T1000 (cell line): ENCODE results near the gene C19orf53.
"Not testable (repeated sequence)": the region's sequence is repeated elsewhere in the genome, so short reads cannot be mapped to it uniquely, and the experiment has no call there.

Experiments
- DNase-seq: peaks from one replicate; lab custom pipeline; 2025; ENCODE audit warnings: mixed read lengths; lab: John Stamatoyannopoulos, UW

The C19orf53 gene

DNA sequence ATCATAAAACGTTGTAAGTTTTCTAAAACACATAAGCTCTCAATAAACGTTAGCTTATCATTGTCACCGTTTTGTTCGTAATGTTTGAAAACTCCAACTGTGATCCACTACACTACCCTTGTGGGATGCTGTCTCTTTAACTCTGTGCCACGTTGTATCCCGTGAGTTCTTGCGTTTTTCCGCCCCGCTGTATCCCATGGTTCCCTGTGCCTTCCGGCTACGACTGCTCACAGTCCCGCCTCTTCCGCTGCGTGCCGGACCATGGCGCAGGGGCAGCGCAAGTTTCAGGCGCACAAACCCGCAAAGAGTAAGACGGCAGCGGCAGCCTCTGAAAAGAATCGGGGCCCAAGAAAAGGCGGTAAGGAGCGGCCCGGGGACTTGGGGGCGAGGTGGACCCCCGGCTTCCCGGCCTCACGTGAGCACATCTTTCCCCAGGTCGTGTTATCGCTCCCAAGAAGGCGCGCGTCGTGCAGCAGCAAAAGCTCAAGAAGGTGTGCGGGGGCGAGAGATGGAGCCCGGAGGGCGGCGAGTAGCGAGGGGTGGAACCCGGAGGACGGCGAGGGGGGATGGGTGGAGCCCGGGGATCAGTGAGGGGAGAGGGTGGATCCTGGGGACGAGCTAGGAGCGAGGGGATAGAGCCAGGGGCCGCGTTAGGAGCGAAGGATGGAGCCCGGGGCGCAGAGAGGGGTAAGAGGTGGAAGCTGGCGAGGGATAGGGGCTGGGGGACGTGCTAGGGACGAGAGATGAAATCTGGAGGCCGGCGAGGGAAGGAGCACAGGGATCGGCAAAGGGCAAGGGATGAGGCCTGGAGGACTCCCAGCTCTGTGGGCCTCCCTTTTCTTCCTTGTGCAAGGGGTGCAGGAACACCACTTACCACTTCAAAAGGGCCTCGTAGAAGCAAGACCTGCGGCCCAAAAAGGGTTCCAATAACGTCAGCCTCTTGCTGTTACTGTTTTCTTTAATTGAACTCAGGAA, at the start of gene C19orf53:
Gene C19orf53, plus strand, starts transcription at position 240 of the 975 bp plus-strand sequence. Its CDS starts 22 bp downstream, at position 262.
- peak; percentile 65 for DNase-seq

DNA sequence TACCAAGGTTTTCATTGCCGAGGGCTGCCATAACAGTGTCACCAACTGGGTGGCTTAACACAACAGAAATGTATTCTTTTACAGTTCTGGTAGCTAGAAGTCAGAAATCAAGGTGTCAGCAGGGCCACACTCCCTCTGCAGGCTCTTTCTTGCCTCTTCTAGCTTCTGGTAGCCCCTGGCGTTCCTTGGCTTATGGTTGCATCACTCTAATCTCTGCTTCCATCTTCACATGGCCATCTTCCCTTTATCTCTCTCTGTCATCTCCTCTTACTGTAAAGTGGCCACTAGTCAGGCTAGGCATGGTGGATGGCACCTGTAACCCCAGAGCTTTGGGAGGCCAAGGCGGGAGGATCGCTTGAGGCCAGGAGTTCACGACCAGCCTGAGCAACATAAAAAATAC, 47.9 kb upstream of the C19orf53 start:
- DNase-seq = no peak

DNA sequence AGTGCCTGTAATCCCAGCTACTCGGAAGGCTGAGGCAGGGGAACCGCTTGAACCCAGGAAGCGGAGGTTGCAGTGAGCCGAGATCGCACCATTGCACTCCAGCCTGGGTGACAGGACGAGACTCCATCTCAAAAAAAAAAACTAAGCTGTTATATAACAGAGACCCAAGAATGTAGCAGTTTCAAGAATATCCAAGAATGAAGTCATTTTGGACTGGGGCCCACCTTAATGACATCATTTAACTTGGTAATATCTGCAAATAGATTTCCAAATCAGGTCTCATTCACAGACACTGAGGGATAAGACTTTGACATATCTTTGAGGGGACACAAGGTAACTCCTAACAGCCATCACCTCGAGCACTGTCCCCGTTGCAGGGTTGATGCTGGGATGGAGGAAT, 46.5 kb upstream of the C19orf53 start:
- DNase-seq = no peak

DNA sequence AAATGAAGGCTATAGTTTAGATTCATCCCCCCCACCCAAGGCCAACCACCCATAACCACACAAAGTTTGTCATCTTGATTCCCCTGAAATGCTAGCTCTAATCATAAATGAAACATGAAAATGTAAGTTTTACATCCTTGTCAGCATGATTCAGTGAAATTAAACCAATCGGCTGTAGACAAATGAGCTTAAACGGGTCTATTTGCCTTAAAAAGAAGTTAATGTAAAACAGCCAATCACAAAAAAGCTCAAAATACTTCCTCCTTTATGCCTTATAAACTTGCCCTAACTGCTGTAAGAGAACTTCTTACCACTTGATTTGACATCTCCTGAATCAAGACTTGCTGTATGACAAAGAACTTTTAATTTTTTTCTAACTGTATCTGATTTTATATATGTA, 44.4 kb upstream of the C19orf53 start:
- no peak for DNase-seq

DNA sequence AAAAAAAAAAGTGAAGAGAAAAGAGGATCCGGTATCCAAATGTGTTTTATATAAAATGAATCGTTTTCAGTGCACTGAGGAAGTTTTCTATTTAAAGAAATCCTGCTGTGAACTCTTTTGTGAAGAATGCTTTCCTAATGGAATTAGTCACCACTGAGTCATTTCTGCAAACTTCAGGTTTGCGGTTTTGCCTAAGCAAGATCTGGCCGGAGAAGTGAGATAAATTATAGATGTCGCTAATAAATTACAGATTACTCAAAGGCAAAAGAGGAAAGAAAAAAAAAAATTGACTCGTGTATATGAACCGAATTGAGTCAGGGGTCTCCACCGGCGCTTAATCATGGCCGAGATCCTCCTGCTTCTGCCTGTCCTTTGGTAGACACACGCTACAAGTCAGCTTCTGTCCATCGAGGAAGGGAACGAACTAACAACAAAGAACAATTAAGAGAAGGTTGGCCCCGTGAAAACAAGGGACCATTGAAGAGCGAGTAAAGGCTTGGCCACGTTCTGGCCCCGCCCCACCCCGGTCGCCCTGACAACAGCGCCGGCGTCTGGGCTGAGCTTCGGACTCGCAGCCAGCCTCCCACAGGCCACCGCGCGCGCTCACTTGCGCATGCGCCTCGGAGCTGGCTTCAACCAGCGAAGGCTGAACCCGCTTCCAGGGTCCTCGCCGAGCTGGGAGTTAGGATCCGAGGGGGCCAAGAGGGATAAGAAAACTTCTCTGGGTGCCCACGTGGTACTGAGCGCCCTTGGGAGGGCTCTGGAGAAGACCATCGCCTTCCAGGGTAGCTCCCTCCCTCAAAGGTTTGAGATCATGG, 42.9 kb upstream of the C19orf53 start:
- DNase-seq = peak; percentile 84

DNA sequence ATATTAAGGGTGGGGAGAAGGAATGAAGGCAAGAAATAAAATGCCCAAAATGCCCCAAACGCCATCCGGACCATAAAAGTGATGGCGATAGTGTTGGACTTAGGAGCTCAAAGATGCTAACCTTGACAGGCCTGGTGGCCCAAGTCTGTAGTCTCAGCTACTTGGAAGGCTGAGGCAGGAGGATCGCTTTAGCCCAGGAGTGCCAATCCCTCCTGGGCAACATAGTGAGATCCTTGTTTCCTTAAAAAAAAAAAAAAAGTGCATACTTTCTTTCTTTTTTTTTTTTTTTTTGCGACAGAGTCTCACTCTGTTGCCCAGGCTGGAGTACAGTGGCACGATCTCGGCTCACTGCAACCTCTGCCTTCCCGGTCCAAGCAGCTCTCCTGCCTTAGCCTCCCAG, 41.9 kb upstream of the C19orf53 start:
- DNase-seq = no peak

DNA sequence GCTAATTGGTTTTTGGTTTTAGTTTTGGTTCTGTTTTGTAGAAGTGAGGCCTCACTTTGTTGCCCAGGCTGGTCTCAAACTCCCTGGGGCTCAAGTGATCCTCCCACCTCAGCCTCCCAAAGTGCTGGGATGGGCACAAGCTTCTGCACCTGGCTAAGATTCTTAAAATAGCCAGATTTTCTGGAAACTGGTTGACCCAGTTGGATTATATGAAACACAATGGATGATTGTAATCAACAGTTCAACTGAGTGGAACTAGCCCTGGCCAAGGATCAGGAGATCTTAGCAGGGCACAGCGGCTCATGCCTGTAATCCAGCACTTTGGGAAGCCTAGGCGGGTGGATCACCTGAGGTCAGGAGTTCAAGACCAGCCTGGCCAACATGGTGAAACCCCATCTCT, 39.5 kb upstream of the C19orf53 start:
- DNase-seq = no peak

DNA sequence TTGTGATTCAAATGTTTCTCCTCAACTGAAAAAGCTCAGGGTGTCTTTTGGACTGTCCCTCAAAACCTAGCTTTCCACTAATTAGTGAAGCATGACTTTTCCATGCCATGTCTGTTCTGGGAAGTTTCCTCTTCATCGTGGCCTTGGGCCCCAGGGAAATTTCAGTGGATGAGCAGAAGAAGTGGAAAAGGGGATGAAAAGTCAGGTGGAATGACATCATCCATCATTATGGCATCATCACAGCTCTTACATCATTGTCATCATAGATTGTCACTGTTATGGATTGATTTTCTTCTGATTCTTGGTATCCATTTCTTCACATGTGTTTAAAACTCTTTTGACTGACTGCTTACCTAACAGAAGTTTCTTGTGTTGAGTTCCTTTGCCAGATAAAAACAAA, 36.2 kb upstream of the C19orf53 start:
- no peak for DNase-seq

DNA sequence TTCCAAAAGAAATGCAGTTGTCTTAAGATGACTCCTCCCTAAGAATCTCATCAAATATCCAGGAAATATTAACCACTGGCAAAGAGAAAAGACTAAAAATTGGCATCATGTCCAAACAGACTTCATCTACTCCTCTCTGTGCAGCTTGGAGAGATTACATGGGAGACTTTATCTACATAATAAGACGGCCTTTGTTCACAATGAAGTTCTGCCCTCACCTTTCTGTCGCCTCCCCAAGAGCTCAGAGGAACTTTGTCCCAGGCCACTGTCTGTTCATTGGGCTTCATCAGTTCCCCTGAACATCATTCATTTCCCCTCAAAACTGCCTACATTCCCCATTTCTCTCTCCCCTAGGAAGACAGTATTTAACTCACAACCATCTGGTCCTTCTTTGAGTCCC, 32.4 kb upstream of the C19orf53 start:
- DNase-seq = no peak

DNA sequence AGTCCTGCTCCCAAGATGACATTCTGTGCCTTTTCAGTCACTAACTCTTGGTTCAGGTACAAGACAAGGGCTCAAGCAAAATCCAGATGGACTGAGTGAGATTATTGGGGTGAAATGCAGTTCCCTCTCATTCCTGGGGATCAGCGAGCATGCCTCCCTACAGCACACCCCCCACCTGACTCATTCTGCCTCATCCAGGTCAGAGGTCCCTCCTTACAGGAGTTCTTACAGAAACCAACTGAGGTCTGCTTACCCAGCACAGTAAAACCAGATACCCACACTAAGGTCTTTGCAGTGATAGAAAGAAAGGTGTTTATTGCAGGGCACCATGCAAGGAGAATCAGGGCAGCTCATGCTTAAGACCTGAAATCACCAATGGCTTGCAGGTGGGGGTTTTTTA, 31.5 kb upstream of the C19orf53 start:
- DNase-seq = no peak

DNA sequence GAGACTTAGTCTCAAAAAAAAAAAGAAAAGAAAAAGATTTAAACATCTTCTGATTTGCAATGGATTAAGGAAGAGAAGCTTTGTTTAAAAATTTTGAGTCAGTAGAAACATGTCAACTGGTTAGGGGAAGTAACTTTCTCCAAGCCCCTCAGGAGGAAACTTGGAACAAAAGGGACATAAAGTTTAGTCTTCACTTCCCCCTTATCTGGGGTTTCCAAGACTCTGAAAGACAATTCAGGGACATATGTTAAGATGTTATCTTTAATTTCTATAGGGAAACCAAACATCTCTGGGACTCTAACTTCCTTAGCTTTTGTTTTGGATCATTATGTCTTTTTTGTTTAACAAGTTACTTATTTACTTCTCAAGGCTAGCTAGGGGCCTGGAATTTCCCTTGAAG, 30.1 kb upstream of the C19orf53 start:
- DNase-seq = no peak

DNA sequence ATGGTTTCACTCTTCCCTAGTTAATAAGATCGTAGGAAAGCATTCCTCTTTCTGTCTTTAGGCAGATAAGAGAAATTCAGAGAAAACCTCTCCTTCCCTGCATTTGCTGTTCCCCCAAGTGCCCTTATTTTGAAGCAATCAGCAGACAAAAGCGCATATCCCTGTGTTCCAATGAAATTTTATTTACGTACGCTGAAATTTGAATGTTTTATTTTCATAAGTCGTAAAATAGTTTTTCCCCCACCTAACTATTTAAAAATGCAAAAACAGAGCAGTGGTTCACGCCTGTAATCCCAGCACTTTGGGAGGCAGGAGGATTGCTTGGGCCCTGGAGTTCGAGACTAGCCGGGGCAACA, 27.2 kb upstream of the C19orf53 start:
- no peak for DNase-seq

DNA sequence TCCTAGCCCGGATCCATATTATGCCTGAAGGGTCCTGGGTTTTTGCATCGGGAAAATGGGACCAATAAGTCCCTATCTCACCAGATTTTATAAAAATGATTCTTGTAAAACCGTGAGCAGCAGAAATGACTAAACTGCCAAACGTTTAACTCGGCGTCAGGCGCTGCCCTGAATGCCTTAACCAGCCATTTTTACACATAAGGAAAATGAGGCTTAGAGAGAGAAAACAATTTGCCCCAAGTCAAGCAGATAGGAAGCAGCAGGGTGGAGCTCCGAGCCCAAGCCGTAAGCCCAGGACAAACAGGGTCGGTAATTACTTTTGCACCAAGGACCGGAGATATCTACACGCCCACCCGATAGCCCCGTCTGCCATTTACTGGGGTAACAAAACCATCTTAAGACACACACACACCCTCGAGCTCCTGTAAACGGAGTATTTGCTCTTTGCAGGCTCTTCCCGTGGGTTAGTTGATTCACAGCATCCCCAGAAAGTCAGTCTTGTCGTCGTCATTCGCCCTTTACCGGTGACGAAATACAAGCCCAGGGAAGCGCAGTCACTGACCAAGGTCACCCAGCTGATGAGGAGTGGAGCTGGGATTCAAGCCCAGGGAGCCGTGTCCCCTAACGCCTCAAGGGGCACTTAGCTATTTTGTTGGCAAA, 26.0 kb upstream of the C19orf53 start:
- DNase-seq = no peak

DNA sequence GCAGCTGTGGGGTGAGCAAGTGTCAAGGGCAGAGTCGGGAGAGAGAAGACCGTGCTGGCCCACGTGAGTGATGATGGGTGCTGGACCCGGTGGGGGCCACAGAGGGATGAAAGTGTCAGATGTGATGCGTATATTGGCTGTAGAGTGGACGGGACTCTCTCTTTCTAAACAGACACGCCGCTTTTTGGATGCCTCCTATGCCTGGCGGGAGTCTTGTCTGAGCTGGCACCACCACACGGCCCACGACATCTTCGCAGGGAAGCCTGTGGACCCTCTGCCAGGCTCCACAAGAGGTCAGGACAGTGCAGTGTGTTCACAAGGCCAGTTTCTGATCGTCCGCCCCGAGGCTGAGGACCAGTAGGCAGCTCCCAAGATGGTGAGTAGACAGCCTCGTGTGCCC, 22.8 kb upstream of the C19orf53 start:
- DNase-seq = no peak

DNA sequence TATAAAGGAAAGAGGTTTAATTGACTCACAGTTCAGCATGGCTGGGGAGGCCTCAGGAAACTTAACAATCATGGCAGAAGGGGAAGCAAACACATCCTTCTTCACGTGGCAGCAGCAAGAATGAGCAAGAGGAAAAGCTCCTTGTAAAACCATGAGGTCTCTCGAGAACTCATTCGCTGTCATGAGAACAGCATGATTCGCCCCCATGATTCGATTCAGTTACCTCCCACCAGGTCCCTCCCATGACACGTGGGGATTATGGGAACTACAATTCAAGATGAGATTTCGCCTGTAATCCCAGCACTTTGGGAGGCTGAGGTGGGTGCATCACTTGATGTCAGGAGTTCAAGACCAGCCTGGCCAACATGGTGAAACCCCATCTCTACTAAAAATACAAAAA, 20.6 kb upstream of the C19orf53 start:
- not testable (repeated sequence) for DNase-seq

DNA sequence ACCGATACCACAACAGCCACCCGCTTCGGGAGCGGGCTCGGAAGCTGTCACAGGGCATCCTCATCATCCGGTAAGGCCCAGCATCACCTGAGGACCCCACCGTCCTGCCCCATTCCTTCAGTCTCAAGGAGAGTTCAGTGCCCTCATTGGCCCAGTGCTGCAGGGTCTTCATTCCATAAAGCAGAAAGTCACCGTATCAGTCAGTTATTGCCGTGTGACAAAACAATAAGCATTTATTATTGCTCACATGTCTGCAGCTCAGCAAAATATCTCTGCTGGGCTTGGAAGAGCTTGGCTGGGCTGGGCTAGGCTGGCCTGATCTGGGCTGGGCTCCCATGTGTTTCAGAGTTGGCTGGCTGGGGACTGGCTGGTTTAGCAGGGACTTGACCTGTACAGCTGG, 18.0 kb upstream of the C19orf53 start:
- DNase-seq = no peak

DNA sequence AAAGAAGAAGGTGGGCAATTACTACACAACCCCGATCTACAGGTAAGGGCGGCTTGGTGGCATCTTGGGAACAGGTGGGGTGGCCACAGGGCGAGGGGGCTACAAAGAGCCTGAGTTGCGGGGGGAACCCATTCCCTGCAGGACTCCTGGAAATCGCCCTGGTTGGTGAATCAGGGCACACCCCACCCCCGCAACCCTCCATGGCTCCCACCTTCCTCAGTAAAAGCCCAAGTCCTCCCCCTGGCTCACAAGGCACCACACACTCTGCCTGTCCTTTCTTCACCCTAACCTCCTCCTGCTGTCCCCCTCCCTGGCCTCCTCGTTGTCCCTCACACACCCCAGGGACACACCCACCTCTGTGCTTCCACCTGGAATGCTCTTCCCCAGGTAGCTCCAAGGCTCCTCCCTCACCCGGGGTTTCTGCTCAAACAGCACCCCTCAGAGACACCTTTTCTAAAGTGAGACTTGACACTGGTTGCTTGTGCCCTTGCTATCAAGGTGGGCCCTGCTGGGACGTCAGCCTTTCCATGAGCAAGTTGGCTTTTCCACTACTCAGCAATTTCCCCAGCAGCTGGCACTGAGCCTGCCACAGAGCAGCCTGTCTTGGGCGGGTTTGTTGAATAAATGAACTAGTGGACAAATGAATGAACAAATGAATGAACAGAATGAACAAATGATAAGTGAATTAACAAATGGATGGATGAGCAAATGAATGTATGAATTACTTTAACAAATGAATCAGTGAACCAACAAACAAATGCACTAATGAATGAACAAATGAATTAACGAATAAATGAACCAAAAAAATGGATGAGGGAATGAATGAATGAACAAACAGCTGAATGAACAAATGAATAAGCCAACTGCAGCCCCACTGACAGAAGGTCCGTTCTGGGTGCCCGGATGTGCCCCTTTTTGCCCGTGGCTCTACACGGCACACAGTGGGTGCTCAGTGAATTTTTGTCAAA, 16.2 kb upstream of the C19orf53 start:
- no peak for DNase-seq

DNA sequence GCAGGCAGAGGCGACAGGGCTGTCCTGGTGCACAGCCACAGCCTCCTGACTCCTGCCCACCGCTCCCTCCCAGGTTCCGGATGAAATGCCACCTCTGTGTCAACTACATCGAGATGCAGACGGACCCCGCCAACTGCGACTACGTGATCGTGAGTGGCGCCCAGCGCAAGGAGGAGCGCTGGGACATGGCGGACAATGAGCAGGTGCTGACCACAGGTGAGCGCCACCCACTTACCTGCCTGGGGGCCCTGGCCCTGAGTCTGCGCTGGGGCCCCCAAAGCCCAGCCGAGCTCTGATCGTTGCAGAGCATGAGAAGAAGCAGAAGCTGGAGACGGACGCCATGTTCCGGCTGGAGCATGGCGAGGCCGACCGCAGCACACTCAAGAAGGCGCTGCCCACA, 15.5 kb upstream of the C19orf53 start:
- no peak for DNase-seq

DNA sequence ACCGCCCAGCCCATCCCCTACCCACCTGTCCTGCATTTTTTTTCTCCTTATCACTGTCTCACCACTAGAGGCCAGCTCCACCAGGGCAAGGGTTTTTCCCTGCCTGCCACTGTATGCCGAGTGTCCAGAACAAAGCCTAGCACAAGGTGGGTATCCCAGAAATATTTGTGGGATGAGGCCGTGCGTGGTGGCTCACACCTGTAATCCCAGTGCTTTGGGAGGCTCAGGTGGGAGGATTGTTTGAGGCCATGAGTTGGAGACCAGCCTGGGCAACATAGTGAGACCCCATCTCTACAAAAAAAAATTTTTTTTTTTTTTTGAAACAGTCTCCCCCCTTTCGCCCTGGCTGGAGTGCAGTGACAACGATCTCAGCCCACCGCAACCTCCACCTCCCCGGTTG, 12.8 kb upstream of the C19orf53 start:
- no peak for DNase-seq

DNA sequence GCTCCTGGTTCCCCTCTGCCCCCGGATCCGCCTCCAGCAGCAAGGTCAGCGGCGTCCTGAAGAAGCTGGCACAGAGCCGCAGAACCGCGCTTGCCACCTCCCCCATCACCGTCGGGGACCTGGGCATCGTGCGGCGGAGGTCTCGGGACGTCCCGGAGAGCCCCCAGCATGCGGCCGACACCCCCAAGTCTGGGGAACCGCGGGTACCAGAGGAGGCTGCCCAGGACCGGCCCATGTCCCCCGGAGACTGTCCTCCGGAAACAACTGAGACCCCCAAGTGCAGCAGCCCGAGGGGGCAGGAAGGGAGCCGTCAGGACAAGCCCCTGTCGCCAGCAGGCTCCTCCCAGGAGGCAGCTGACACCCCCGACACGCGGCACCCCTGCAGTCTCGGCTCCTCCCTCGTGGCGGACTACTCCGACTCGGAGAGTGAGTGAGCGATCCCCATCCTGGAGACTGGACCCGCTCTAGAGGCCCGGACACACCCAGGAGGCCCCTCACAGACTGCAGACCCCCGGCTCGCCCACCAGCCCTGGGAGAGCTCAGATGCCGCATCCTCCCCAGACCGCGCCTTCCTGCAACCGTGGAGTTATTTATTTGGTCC, 11.5 kb upstream of the C19orf53 start:
- no peak for DNase-seq

DNA sequence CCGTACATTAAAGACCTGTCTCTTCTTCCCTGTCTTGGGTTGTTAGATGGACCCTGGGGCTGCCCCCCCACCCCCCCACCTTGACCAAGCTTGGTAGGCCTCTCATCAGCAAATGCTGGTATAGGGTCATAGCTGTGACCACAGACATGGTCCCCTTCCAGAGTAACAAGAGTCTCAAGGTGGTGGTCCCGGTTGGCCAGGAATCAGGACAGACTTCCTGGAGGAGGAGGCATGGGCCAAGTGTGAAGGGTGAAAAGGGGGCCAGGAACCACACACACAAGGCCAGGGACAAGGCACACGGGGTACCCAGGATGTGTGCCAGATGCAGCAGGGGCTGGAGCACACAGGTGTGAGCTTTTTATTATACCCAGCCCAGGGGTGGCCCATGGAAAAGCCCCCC, 11.0 kb upstream of the C19orf53 start:
- DNase-seq = no peak
